HTERT RPE-1 (cell line): ENCODE data around the gene ZFP36L1.

Experiments
- in situ Hi-C: fragments of 300-500 bp; cut with MboI; formaldehyde crosslinking; loops from 4 replicates; pipeline ENCODE4 v1.14.3; 2020; ENCODE audit warnings: low sequenced_read_pairs

Gene ZFP36L1, protein sequence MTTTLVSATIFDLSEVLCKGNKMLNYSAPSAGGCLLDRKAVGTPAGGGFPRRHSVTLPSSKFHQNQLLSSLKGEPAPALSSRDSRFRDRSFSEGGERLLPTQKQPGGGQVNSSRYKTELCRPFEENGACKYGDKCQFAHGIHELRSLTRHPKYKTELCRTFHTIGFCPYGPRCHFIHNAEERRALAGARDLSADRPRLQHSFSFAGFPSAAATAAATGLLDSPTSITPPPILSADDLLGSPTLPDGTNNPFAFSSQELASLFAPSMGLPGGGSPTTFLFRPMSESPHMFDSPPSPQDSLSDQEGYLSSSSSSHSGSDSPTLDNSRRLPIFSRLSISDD

DNA sequence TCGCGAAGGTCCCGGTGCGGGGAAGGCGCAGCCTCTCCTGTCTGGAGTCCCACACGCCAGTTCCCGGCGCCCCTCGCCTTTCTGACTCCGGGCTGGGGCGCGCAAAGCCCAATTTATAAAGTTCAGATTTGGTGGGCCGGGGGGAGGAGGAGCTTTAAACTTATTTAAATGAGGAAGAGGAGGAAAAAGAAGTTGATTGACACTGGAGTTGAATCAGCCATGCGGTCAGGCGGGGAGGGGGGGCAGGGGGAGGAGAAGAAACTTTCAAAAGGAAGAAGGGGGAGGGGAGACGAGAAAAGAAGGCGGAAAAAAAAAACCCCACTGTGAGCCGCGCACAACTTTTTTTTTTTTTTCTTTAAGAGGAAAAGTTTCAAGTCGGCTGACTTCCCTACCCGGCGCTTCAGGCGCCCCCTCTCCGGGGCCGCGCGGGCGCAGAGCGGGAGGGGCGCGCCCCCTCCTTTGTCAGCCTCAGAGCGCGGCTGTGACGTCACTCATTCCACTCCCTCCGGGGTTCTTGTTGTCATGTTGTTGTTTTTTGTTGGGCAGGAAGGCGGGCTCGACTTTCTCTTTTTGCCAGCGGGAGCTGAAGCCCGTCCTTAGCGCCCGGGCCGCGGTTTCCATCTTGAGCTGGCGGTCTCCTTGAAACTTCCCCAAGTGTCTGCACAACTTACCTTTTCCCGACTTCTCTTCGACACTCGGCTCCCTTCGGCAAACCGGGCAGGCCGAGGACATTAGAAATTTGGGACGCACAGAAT lies at the start of gene ZFP36L1:
Gene ZFP36L1 (minus strand): TSS at position 89 of the 755 bp plus-strand sequence. CDS start 129 bp downstream, outside the sequence.
- in situ Hi-C loops, result no loop called here

DNA sequence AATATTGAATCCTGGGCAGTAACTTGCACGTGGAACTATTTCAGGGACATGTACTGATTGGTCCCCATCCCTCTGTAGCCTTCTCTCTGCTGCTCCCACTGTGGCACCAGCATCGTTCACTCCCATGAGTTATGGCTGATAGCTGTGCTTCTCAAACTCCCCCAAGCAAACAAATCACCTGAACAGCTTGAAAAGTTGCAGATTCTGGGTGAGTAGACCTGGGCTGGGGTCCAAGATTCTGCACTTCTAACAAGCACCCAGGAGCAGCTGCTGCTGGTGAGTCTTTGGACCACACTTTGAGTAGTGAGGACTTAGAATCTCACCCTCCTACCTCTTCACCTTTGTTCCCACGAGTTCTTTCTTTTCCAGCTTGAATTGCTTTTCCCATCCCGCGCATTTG lies 49.4 kb upstream of the ZFP36L1 start:
- in situ Hi-C loops, result no loop called here

DNA sequence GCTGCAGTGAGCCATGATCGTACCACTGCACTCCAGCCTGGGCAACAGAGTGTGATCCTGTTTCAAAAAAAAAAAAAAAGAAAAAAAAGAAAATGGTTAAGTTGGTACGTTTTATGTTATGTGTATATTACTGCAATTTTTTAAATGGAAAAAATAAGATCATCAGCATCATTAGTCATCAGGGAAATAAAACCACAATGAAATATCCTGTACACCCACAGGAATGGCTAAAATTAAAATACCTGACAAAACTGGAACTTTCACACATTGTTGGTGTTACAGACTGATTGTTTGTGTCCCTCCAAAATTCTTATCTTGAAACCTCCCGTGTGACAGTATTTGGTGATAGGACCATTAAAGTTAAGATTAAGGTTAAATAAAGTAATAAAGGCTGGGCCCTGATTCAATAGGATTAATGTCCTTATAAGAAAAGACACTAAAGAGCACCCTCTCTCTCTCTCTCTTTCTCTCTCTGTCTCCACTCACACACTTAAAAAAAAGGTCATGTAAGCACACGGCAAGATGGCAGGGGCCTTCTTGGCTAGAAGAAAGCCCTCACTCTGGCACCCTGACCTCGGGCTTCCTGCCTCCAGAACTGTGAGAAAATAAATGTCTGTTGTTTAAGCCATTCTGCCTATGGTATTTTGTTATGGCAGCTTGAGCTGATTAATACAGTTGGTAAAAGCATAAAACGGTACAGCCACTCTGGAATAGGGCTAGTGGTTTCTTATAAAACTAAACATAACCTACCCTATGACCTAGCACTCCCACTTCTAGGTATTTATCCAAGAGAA lies 48.3 kb upstream of the ZFP36L1 start:
- in situ Hi-C loops, result no loop called here

DNA sequence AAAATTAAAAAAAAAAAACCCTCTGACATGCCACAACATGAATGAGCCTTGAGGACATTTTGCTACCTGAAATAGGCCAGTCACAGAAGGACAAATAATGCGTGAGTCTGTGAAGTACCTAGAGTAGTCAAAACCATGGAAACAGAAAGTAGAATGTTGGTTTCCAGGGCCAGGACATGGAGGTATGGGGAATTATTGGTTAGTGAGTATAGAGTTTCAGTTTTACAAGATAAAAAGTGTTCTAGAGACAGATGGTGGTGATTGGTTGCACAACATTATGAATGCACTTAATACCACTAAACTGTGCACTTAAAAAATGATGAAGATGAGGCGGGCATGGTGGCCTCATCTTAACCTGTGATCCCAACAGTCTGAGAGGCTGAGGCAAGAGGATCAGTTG lies 47.6 kb upstream of the ZFP36L1 start:
- in situ Hi-C loops, result no loop called here

DNA sequence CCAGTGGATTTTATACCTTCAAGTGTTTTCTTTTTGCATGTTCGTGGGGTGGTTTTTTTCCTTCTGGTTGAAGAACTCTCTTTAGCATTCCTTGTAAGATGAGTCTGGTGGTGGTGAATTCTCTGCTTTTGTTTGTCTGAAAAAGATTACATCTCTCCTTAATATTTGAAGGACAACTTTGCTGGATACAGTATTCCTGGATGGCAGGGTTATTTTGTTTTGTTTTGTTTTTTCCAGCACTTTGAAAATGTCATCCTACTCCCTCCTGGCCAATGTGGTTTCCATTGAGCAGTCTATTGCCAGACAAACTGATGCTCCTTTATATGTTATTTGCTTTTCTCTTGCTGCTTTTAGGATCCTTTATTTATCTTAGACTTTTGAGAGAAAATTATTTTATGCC lies 43.2 kb upstream of the ZFP36L1 start:
- in situ Hi-C loops, result no loop called here

DNA sequence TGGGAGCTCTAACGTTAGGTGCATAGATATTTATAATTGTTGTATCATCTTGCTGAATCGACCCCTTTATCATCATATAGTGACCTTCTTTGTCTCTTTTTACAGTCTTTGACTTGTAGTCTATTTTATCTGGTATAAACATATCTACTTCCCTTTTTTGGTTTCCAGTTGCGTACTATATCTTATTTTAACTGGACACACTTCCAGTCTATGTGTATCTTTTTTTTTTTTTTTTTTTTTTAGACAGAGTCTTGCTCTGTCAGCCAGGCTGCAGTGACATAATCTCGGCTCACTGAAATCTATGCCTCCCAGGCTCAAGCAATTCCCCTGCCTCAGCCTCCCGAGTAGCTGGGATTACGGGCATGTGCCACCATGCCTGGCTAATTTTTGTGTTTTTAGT lies 41.9 kb upstream of the ZFP36L1 start:
- in situ Hi-C loops, result no loop called here

DNA sequence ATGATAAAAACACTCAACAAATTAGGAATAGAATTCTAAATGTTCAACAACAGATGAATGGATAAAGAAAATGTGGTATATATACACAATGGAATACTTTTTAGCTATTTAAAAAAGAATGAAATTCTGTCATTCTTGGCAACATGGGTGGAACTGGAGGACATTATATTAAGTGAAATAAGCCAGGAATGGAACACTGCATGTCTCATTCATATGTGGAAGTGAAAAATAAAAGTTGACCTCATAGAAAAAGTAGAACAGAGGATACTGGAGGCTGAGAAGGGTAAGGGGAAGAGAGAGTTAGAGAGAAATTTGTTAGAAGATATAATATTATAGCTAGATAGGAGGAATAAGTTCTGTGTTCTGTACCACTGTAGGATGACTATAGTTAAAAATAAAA lies 35.8 kb upstream of the ZFP36L1 start:
- in situ Hi-C loops, result no loop called here

DNA sequence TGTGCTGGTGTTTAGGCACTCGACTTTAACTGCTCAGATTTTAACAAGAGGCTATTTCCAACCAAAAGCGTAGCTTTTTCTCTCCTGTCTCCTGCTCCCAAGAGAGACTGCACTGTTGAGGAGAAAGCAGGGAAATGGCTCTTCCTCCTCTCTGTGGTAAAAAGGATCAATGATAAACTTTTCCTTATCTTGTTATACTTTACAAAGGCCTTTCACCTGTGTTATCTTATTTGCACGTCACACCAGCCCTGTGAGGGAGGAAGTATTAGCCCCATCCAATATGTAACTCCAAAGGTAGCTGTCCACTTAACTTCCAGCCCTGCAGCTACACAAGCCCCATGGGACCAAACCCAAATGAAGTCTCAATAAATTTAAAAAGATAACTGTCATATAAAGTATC lies 32.9 kb upstream of the ZFP36L1 start:
- in situ Hi-C loops, result no loop called here

DNA sequence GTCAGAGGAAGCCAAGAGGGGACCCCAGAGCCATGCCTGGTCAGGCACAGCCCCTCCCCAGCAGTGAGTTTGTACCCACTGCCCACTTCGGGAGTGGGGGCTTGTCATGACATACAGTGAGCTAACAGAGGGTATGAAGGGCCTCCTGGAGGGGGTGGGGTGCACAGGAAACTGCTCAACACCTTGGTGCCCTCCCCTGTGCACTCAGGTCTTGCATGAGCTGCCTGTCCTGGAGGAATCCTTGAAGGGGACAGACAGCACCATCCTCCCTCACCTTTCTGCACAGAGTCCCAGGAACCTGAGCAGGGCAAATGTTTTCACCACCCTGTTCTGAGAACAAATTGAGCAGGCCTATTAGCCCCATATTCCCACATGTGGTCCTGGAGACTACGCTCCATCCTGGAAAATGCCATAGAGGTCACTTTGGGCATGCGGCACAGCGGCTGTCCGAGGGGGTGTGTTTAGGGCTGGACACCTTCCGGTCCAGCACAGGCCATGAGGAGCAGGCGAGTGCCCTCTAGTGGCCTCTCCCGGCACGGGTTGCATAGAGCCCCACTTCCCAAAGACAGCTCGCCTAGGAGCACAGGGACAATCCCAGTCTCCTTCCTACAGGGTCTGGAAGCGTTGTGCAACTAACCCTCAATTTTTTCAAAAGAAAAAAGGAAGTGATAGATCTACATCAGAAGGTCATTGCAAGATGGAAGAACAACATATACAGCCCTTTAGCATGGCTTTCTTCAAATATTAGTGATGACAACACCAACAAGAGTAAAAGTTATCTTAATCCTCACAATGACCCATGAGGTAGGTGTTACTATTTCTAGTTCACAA lies 31.9 kb upstream of the ZFP36L1 start:
- in situ Hi-C loops, result loop anchor here (25.0 kb wide), 1 partner anchor 887 kb away; no protein-coding TSS in a partner anchor

DNA sequence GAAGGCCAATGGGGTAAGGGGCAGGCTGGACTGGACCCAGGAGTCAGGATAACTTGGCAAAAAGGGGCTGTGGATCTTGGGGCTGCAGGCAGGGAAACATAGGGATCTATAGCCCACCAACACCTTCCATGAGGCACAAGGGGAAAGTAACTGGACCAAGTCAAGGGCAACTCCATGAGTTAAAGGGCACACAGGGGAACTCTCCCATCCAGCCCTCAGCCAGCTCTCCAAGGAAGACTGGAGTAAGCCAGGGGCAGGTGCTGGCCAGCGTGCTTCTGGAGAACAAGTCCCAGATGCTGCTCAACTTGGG lies 31.3 kb upstream of the ZFP36L1 start:
- in situ Hi-C loops, result loop anchor here (25.0 kb wide), 1 partner anchor 887 kb away; no protein-coding TSS in a partner anchor

DNA sequence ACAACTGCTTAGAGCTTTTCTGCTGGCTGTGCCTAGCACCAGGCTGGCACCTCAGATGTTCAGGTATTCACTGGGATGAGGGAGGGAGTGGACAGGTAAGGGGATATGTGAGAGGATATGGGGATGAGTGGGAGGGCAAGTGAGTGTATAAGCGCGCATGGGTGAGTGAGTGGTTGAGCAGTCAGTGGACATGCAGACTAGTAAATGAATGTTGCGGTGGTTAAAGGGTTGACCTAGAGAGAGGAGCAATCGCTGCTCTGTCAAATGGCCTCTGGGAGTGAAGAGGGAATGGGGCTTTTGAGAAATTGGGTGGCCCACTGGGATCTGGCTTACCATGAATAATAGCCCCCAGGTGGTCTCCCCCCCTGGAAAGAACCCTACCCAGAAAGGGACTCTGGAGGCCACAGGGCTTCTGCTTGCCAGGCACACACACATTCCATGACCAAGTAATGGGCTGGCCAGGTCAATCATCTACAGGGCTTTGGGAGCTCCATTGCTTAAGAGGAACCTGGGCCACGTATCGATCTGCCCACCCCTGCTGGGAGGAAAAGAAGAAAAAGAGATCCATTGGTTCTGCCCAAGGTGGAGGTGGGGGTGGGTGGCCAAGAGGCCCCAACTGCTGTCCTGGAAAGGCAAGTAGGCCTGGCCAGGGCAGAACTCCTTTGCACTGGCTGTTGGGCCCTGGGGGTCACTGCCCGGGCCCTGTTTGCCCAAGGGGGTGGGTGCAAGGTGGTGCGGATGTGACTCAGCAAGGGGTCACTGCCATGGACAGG lies 30.8 kb upstream of the ZFP36L1 start:
- in situ Hi-C loops, result loop anchor here (25.0 kb wide), 1 partner anchor 886 kb away; no protein-coding TSS in a partner anchor

DNA sequence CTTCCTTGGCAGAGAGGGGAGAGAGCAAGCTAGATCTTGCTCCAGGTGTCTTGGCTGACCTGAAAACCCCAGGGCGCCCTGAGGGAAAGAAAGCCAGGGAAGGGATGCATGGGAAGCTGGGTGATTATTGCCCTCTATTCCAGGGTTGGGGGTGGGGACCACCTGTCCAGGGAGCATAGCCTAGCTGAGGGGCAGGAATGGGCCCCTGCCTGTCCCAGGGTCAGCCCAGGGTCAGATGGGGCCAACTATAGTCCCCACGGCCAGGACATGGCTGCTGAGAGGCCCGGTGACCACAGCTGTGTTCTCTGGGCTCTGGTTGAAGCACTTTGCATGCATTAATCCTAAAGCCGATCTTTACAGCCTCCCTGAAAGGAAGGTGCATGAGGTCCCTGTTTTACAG lies 30.1 kb upstream of the ZFP36L1 start:
- in situ Hi-C loops, result loop anchor here (25.0 kb wide), 1 partner anchor 886 kb away; no protein-coding TSS in a partner anchor

DNA sequence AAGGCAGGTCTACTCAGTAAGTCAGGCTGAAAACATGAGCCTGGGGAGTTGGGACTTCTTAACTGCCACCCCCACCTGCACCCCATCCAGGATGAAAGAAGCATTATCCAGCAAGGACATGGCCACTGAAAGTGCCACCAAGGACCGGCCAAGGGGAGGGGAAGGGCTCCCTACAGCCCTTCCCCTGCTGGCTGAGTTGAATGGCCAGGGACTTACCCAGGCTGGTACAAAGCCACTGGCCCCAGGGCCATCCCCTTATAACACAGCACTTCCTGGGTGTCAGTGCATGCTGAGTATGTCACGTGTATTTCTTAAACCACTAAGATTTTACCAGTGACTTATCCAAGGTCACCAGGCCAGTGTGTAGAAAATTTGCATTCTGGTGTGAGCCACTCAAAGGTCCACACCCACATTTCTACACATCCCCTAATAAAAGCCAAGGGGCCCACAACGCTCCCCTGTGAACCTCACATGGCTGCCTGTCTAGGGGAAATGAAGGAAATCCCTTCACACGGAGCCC lies 29.3 kb upstream of the ZFP36L1 start:
- in situ Hi-C loops, result loop anchor here (25.0 kb wide), 1 partner anchor 885 kb away; no protein-coding TSS in a partner anchor

DNA sequence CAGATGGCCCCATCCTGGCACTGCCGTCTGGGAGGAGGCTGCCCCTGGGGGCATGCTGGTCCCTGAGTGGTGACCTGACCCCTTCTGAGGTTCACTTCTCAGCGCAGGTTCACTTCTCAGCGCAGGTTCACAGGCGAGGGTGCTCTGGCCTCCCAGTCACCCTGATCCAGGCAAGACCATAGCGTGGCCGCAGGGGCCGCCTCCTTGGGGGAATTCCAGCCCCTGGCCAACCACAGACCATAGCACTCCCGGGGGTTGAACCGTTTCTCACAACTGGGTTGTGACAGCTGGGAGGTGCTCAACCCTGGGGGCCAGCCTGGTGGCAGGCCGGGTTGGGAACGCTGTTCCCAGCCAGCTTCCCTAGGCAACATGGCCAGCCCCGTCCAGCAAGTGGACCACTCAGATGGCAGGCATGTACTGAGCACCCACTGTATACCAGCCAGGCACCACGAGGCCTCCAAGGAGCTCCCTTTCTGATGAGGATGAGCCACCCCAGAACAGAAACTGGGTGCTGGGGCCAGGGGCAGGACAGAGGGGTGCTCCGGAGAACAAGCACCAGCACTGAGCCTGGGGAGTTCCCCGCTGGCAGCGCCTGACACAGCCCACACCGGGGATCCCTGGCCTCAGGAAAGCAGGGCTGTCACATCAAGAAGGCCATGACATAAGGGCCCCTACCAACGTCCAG lies 28.3 kb upstream of the ZFP36L1 start:
- in situ Hi-C loops, result loop anchor here (25.0 kb wide), 1 partner anchor 884 kb away; no protein-coding TSS in a partner anchor

DNA sequence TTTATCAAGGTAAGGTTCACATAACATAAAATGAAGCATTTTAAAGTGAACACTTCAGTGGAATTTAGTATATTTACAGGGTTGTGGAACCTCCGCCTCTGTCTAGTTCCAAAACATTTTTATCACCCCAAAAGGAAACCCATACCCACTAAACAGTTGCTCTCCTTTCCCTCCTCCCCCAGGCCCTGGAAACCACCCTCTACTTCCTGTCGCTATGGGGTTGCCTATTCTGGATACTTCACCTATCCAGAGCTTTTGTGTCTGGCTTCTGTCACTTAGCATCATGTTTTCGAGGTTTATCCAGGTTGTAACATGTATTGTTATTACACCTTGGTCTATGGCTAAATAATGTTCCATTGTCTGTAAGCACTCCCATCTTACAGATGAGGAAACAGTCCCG lies 27.7 kb upstream of the ZFP36L1 start:
- in situ Hi-C loops, result loop anchor here (25.0 kb wide), 1 partner anchor 883 kb away; no protein-coding TSS in a partner anchor

DNA sequence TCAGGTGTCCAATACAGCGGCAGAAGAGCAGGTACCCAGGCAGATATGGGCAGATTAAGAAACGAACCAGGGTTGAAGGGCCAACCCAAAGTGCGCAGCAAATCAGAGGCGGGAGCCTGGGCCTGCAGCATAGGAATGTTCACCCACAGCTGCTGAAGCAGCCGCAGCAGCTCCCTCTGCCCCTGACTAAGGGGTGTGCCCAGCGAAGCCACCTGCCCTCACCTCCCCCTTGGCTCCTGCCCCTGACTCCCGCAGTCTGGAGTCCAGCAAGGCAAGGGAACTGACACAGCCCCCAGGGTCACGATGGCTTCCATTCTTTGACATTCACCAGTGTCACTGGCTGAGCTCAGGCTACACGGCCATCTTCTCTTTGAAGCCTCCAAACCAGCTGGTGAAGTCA lies 27.3 kb upstream of the ZFP36L1 start:
- in situ Hi-C loops, result loop anchor here (25.0 kb wide), 1 partner anchor 883 kb away; no protein-coding TSS in a partner anchor

DNA sequence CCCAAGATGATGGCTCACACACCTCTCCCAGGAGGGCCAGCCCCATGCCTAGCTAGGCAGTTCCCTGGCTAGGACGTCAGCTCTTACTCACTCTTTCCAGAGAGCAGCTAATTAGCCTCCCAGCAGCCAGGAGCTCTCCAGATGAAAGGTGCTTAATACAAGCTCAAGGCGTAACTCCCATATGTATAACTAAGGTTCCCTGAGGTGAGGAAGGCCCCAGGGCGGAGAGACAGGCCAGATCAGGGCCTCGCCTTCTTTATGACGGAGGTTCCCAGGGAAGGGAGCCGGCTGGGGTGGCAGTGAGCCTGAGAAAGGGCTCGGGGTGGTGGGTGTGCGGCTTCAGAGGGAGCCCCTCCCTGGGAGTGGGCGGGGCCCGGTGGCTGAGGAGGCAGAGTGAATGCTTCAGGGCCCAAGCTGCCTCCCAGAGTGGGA lies 26.4 kb upstream of the ZFP36L1 start:
- in situ Hi-C loops, result loop anchor here (25.0 kb wide), 1 partner anchor 882 kb away; no protein-coding TSS in a partner anchor

DNA sequence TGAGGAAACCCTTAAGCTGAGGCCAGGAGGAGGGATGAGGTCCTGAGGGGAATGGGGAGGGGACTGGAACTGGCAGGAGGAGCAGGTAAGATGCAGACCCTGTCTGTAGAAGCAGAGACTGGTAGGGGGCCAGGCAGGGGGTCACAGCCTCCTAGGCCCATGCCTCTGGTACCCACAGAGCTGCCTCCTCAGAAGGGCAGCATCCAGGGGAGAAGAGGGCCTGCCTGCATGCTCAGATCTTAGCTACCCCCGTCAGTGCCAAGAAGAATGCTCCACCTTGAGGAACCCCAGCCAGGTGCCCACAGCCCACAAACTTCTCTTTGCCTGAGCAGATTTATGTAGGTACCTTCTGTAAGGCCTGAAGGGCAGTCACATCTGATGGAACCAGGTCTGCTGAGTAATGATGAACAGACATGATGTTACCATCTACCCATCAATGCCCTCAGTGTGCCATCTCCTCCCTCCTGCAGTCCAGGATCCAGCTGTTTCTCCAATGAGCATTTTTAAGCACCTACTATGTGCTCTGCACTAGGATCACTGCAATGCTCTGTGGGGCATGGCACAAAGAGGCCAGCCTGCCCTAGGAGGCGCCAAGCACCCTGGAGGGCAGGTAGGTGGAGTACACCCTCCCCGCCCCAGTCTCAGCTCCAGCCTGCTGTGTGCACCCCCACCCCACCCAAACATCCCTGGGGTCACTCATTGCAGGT lies 24.8 kb upstream of the ZFP36L1 start:
- in situ Hi-C loops, result loop anchor here (25.0 kb wide), 1 partner anchor 880 kb away; no protein-coding TSS in a partner anchor
